H1 (cell line): ENCODE data around the gene MEF2A. TPM values are rescaled to one million over a fixed set of nuclear protein-coding genes. Genes with fewer than 3 reads are reported as not detected.

Source experiments
- CTCF ChIA-PET: fragments of 300-600 bp; sonication (Branson Sonifier 250); formaldehyde crosslinking; loops from one replicate; lab custom pipeline; 2021; ENCODE audit not compliant: partially characterized antibody; lab: Charles Lee
- POLR2A ChIA-PET: fragments of 300-600 bp; sonication (Branson Sonifier 250); formaldehyde crosslinking; loops from one replicate; lab custom pipeline; 2021; ENCODE audit warnings: inconsistent platforms; ENCODE audit not compliant: partially characterized antibody; lab: Charles Lee
- DNase-seq, 2 experiments: peaks; one replicate each; pipeline versions ENCODE4 v3.0.0 to v3.0.0-alpha.2; 2010 to 2022; ENCODE audit warnings: low spot score in 2 of 2, low read depth in 1 of 2, mixed read lengths in 1 of 2
- FAIRE-seq: peaks from 2 replicates; lab custom pipeline; 2011; peaks lifted over from hg19 to GRCh38; lab: Jason Lieb, UNC
- H2AFZ ChIP-seq: 2 replicates; pipeline ENCODE4 v1.8.1; 2012; ENCODE audit warnings: low read length, inconsistent platforms
- H2AK5ac ChIP-seq: 2 replicates; pipeline ENCODE4 v1.6.1; 2013; ENCODE audit warnings: low read depth, low read length
- H2BK120ac ChIP-seq: replicated peaks from 2 replicates; pipeline ENCODE3; 2013; ENCODE audit warnings: low read depth, low read length, inconsistent platforms
- H2BK12ac ChIP-seq: 2 replicates; pipeline ENCODE4 v1.6.1; 2013; ENCODE audit warnings: low read depth, low read length
- H2BK15ac ChIP-seq: 2 replicates; pipeline ENCODE4 v1.6.1; 2013; ENCODE audit warnings: low read length
- H2BK20ac ChIP-seq: 2 replicates; pipeline ENCODE4 v1.6.1; 2013; ENCODE audit warnings: low read length
- H2BK5ac ChIP-seq: 2 replicates; pipeline ENCODE4 v1.6.1; 2013; ENCODE audit warnings: low read depth, low read length
- H3K14ac ChIP-seq: 2 replicates; pipeline ENCODE4 v1.6.1; 2013; ENCODE audit warnings: inconsistent platforms; ENCODE audit not compliant: insufficient read length
- H3K18ac ChIP-seq: 2 replicates; pipeline ENCODE4 v1.6.1; 2013; ENCODE audit warnings: low read length; ENCODE audit errors: extremely low read depth
- H3K23ac ChIP-seq: 2 replicates; pipeline ENCODE4 v1.6.1; 2013; ENCODE audit warnings: inconsistent platforms; ENCODE audit not compliant: insufficient read length
- H3K23me2 ChIP-seq: 2 replicates; pipeline ENCODE4 v1.6.1; 2013; ENCODE audit warnings: low read depth, low read length
- H3K27ac ChIP-seq: 2 replicates; pipeline ENCODE4 v1.6.1; 2011; ENCODE audit warnings: low read depth, low read length, inconsistent platforms
- H3K27me3 ChIP-seq, 4 experiments: replicated peaks in 1 of 4; 1 replicate in 1 of 4; 2 replicates in 3 of 4; pipeline versions ENCODE4 v1.6.1 to v1.8.1; 2011 to 2013; ENCODE audit warnings: low read length in 3 of 4, mild to moderate bottlenecking in 3 of 4, inconsistent platforms in 2 of 4, mixed read lengths in 2 of 4, moderate library complexity in 1 of 4; ENCODE audit not compliant: control insufficient read depth in 3 of 4, insufficient read depth in 3 of 4; ENCODE audit errors: extremely low read depth in 1 of 4
- H3K36me3 ChIP-seq, 4 experiments: 2 replicates each; pipeline versions ENCODE4 v1.6.1 to v1.8.1; 2011 to 2013; ENCODE audit warnings: mild to moderate bottlenecking in 4 of 4, low read length in 3 of 4, moderate library complexity in 2 of 4, control low read depth in 1 of 4, inconsistent platforms in 1 of 4; ENCODE audit not compliant: insufficient read depth in 4 of 4, control insufficient read depth in 2 of 4
- H3K4ac ChIP-seq: replicated peaks from 2 replicates; pipeline ENCODE3; 2013; ENCODE audit warnings: low read length, low read depth, mixed read lengths, inconsistent platforms; ENCODE audit not compliant: insufficient read length
- H3K4me1 ChIP-seq, 4 experiments: replicated peaks in 1 of 4; 1 replicate in 1 of 4; 2 replicates in 3 of 4; pipeline versions ENCODE4 v1.6.1 to v1.8.1; 2011 to 2013; ENCODE audit warnings: low read length in 3 of 4, inconsistent platforms in 2 of 4, mixed read lengths in 1 of 4; ENCODE audit not compliant: insufficient read depth in 4 of 4, control insufficient read depth in 3 of 4
- H3K4me2 ChIP-seq, 2 experiments: 2 replicates each; pipeline versions ENCODE4 v1.6.1 to v1.8.1; 2011 to 2013; ENCODE audit warnings: low read depth in 2 of 2, low read length in 2 of 2, control low read depth in 1 of 2, inconsistent platforms in 1 of 2, mild to moderate bottlenecking in 1 of 2; ENCODE audit not compliant: insufficient read depth in 1 of 2
- H3K4me3 ChIP-seq, 4 experiments: fragments of 200-600, 300-600 bp in 1 of 4; sonication (generic), shearing (Covaris generic), sonication (Bioruptor Twin) in 1 of 4; 2 replicates each; pipeline versions ENCODE4 v1.5.1 to v1.8.1; 2011 to 2016; ENCODE audit warnings: low read length in 4 of 4, low read depth in 3 of 4, control low read depth in 2 of 4, inconsistent platforms in 2 of 4, mild to moderate bottlenecking in 2 of 4, mixed read lengths in 1 of 4, moderate library complexity in 1 of 4; ENCODE audit not compliant: insufficient read depth in 2 of 4; ENCODE audit errors: extremely low read depth in 1 of 4
- H3K56ac ChIP-seq: replicated peaks from 2 replicates; pipeline ENCODE3; 2013; ENCODE audit warnings: low read depth, mild to moderate bottlenecking, mixed read lengths, low read length, inconsistent platforms; ENCODE audit not compliant: insufficient read length
- H3K79me1 ChIP-seq: 2 replicates; pipeline ENCODE4 v1.6.1; 2013; ENCODE audit warnings: low read depth, low read length, control low read depth
- H3K79me2 ChIP-seq, 2 experiments: 2 replicates each; pipeline versions ENCODE4 v1.6.1 to v1.8.1; 2012 to 2013; ENCODE audit warnings: low read length in 2 of 2, mild to moderate bottlenecking in 2 of 2, inconsistent platforms in 1 of 2; ENCODE audit not compliant: insufficient read depth in 2 of 2, control insufficient read depth in 1 of 2
- H3K9ac ChIP-seq, 4 experiments: replicated peaks in 1 of 4; 1 replicate in 1 of 4; 2 replicates in 3 of 4; pipeline versions ENCODE4 v1.6.1 to v1.8.1; 2011 to 2013; ENCODE audit warnings: low read depth in 3 of 4, low read length in 3 of 4, control low read depth in 2 of 4, mild to moderate bottlenecking in 2 of 4, moderate library complexity in 2 of 4, inconsistent platforms in 1 of 4; ENCODE audit errors: extremely low read depth in 1 of 4
- H3K9me3 ChIP-seq, 2 experiments: 2 replicates each; pipeline versions ENCODE4 v1.6.1 to v1.8.1; 2012 to 2013; ENCODE audit warnings: mild to moderate bottlenecking in 2 of 2, moderate library complexity in 2 of 2, control low read depth in 1 of 2, inconsistent platforms in 1 of 2, low read depth in 1 of 2, low read length in 1 of 2, mixed read lengths in 1 of 2; ENCODE audit not compliant: insufficient read depth in 2 of 2
- H4K20me1 ChIP-seq, 2 experiments: replicated peaks in 1 of 2; 2 replicates each; pipeline versions ENCODE3 to v1.8.1; 2011 to 2013; ENCODE audit warnings: inconsistent platforms in 2 of 2, low read length in 2 of 2, mild to moderate bottlenecking in 1 of 2; ENCODE audit not compliant: insufficient read depth in 2 of 2, control insufficient read depth in 1 of 2
- H4K5ac ChIP-seq: 2 replicates; pipeline ENCODE4 v1.6.1; 2013; ENCODE audit warnings: low read length, low read depth, mixed read lengths, inconsistent platforms; ENCODE audit not compliant: insufficient read length
- H4K8ac ChIP-seq: 2 replicates; pipeline ENCODE4 v1.8.0; 2013; ENCODE audit warnings: mild to moderate bottlenecking, moderate library complexity, low read length, inconsistent platforms; ENCODE audit not compliant: insufficient read depth; ENCODE audit errors: extremely low read depth
- H4K91ac ChIP-seq: replicated peaks from 2 replicates; pipeline ENCODE3; 2013; ENCODE audit warnings: low read length, mixed read lengths, inconsistent platforms; ENCODE audit not compliant: insufficient read length
- CEBPB ChIP-seq: IDR thresholded peaks from 2 replicates; pipeline ENCODE4 v1.6.1; 2012; ENCODE audit warnings: low read depth, low read length
- CHD2 ChIP-seq: IDR thresholded peaks from 2 replicates; pipeline ENCODE4 v1.6.1; 2012; ENCODE audit warnings: low read length, improper control_type of control experiment
- CTBP2 ChIP-seq: IDR thresholded peaks from 2 replicates; pipeline ENCODE4 v1.7.0; 2011; ENCODE audit warnings: borderline replicate concordance, mild to moderate bottlenecking, moderate library complexity, mixed read lengths, low read length; ENCODE audit not compliant: insufficient read depth, insufficient read length
- E2F6 ChIP-seq: IDR thresholded peaks from 2 replicates; pipeline ENCODE4 v1.6.1; 2012; ENCODE audit warnings: inconsistent platforms
- FOSL1 ChIP-seq: IDR thresholded peaks from 2 replicates; pipeline ENCODE4 v1.6.1; 2011; ENCODE audit warnings: mild to moderate bottlenecking, low read depth, low read length, moderate library complexity; ENCODE audit not compliant: insufficient read depth
- KDM4A ChIP-seq: IDR thresholded peaks from one replicate; pipeline ENCODE4 v1.7.1; 2012; ENCODE audit warnings: low read depth, mild to moderate bottlenecking, moderate library complexity, low read length, inconsistent platforms; ENCODE audit not compliant: severe bottlenecking
- RAD21 ChIP-seq, 2 experiments: IDR thresholded peaks in 1 of 2; conservative IDR thresholded peaks in 1 of 2; 2 replicates each; pipeline ENCODE4 v1.6.1; 2011; ENCODE audit warnings: low read depth in 2 of 2, low read length in 2 of 2, improper control_type of control experiment in 1 of 2, inconsistent platforms in 1 of 2, mild to moderate bottlenecking in 1 of 2, moderate library complexity in 1 of 2
- RBBP5 ChIP-seq: IDR thresholded peaks from 2 replicates; pipeline ENCODE4 v1.7.1; 2012; ENCODE audit warnings: low read depth, mild to moderate bottlenecking, inconsistent platforms, low read length, moderate library complexity, borderline replicate concordance
- SIN3A ChIP-seq, 2 experiments: IDR thresholded peaks in 1 of 2; conservative IDR thresholded peaks in 1 of 2; 2 replicates each; pipeline ENCODE4 v1.6.1; 2011 to 2012; ENCODE audit warnings: low read length in 2 of 2, improper control_type of control experiment in 1 of 2, low read depth in 1 of 2, mild to moderate bottlenecking in 1 of 2
- SUZ12 ChIP-seq: fragments of 200-600 bp; sonication (generic); IDR thresholded peaks from 2 replicates; pipeline ENCODE4 v1.6.1; 2012; ENCODE audit warnings: mild to moderate bottlenecking, inconsistent platforms, low read length, moderate library complexity, mixed read lengths
- TAF1 ChIP-seq: IDR thresholded peaks from 2 replicates; pipeline ENCODE4 v1.6.1; 2011; ENCODE audit warnings: mild to moderate bottlenecking, low read depth, low read length
- TBP ChIP-seq: IDR thresholded peaks from 2 replicates; pipeline ENCODE4 v1.6.1; 2011; ENCODE audit warnings: low read depth, low read length, improper control_type of control experiment
- polyA plus RNA-seq, 7 experiments: library from polyadenylated mRNA; depleted of rRNA in 3 of 7; stranded (reverse) in 5 of 7; unstranded in 2 of 7; fragments of >200 nt in 5 of 7; fragments of 200-250 nt in 2 of 7; gene quantifications; 1 replicate in 5 of 7; 2 replicates in 1 of 7; 4 replicates in 1 of 7; pipeline versions ENCODE4 v1.2.1 to v1.2.3, GENCODE V29; 2011 to 2013; ENCODE audit warnings: missing spikeins in 2 of 7, mixed read lengths in 2 of 7
- total RNA-seq: library from RNA; stranded (reverse); fragmentation: NEBNext Ultra II Directional; extraction: Animal tissue kit (Norgen Biotek cat#: 25700); gene quantifications from 2 replicates; pipeline ENCODE4 v1.2.1, GENCODE V29; 2021

Gene MEF2A
- total and polyA plus RNA-seq, 2 of the 8 experiments (the other 6 are each of a cell fraction or from before 2014, with no cell fraction given) = 15.6 to 22.5 TPM

GRCh38 chr15:99628374-99629001 is 62.7 kb downstream of the MEF2A start:
- H3K79me2 ChIP-seq = peaks cover 0 to 75% of the 10 kb centered on the region in 2 experiments; a peak in 3 of 4 replicates
- H2BK15ac ChIP-seq = no peak overlapping the region
- H3K56ac ChIP-seq = no peak overlapping the region
- H3K23me2 ChIP-seq = no peaks in the 10 kb centered on the region; the same call in 1 of the 2 replicates
- no peak overlapping the region for H3K14ac ChIP-seq
- no peaks in the 10 kb centered on the region for H3K79me1 ChIP-seq
- FAIRE-seq = no peak
- H4K8ac ChIP-seq = no peak overlapping the region
- peaks cover 0 to 7% (median under 1%) of the 10 kb centered on the region in 4 experiments; a peak in 2 of 8 replicates for H3K36me3 ChIP-seq
- H2AK5ac ChIP-seq = no peak overlapping the region
- no peak overlapping the region for H3K18ac ChIP-seq
- no peak for TF ChIP-seq TAF1
- TF ChIP-seq E2F6 = no peak
- TF ChIP-seq CEBPB = no peak
- no peak for TF ChIP-seq FOSL1
- TF ChIP-seq CHD2 = no peak
- no peak for TF ChIP-seq TBP
- TF ChIP-seq CTBP2 = no peak
- no peak for TF ChIP-seq KDM4A
- no peak for TF ChIP-seq RBBP5
- no peak for TF ChIP-seq SIN3A (conservative IDR thresholded peaks at IDR 0.05 in 1 of 2, IDR thresholded peaks at IDR 0.05 in 1 of 2; ENCODE audit: low read depth in 1 of 2, low read length in 2 of 2)
- no peak for TF ChIP-seq RAD21 (IDR thresholded peaks at IDR 0.05 in 1 of 2, conservative IDR thresholded peaks at IDR 0.05 in 1 of 2; ENCODE audit: low read depth in 2 of 2, low read length in 2 of 2)
- TF ChIP-seq SUZ12 = no peak
- 0 out of 4 replicates have a peak overlapping the region, but pooled peaks have one; percentile 15 to 31 for H3K4me2 ChIP-seq
- no peak overlapping the region for H2BK5ac ChIP-seq
- H2BK120ac ChIP-seq = no peak overlapping the region
- DNase-seq = no peak
- no peaks in the 10 kb centered on the region for H3K27me3 ChIP-seq
- no peak overlapping the region for H3K9ac ChIP-seq
- H4K5ac ChIP-seq = no peak overlapping the region
- H4K20me1 ChIP-seq = no peaks in the 10 kb centered on the region
- H2AFZ ChIP-seq = no peak overlapping the region
- H4K91ac ChIP-seq = no peak overlapping the region
- no peak overlapping the region for H2BK20ac ChIP-seq
- H3K9me3 ChIP-seq = peaks cover 3 to 12% of the 10 kb centered on the region in 2 experiments; a peak in 2 of 4 replicates
- no peak overlapping the region for H2BK12ac ChIP-seq
- ChIA-PET CTCF (interaction anchor here (1.1 kb wide), 1 partner anchor 65 kb away, joined by 3 read pairs; no protein-coding TSS in a partner anchor), POLR2A (no interaction called here)
- no peak overlapping the region for H3K4ac ChIP-seq
- H3K27ac ChIP-seq = 0 out of 2 replicates have a peak overlapping the region, but pooled peaks have one; percentile 17
- no peak overlapping the region for H3K23ac ChIP-seq
- H3K4me3 ChIP-seq = no peak overlapping the region
- H3K4me1 ChIP-seq = peaks cover 0 to 7% (median 3%) of the 10 kb centered on the region in 4 experiments; a peak in 5 of 7 replicates
